Bronchial epithelial cell (primary cell): ENCODE results near the gene RAMP3. TPM values are rescaled to one million over a fixed set of nuclear protein-coding genes. Genes with fewer than 3 reads are reported as not detected.
A peak's percentile ranks its signal among the peaks of the same experiment; 100 is the strongest.
"Not testable (repeated sequence)": the region's sequence is repeated elsewhere in the genome, so short reads cannot be mapped to it uniquely, and the experiment has no call there.

Source experiments
- DNase-seq: peaks from one replicate; pipeline ENCODE4 v3.0.0-alpha.2; 2010; ENCODE audit warnings: low read depth
- FAIRE-seq: peaks from 2 replicates; lab custom pipeline; 2011; peaks lifted over from hg19 to GRCh38; lab: Jason Lieb, UNC
- H3K27me3 ChIP-seq: 2 replicates; pipeline ENCODE4 v1.5.1; 2011; ENCODE audit warnings: low read length; ENCODE audit not compliant: control insufficient read depth, insufficient read depth
- H3K36me3 ChIP-seq: 2 replicates; pipeline ENCODE4 v1.5.1; 2011; ENCODE audit warnings: low read length; ENCODE audit not compliant: control insufficient read depth, insufficient read depth
- H3K4me3 ChIP-seq: 2 replicates; pipeline ENCODE4 v1.5.1; 2011; ENCODE audit warnings: mild to moderate bottlenecking, low read depth, low read length, control low read depth
- total RNA-seq: library from RNA; depleted of rRNA; stranded (reverse); fragments of >200 nt; gene quantifications from 2 replicates; pipeline ENCODE4 v1.2.1, GENCODE V29; 2014
- TF ChIP-seq, protein P1 (sequence below): IDR thresholded peaks from 2 replicates; pipeline ENCODE4 v1.5.1; 2011; ENCODE audit warnings: mild to moderate bottlenecking, moderate library complexity, low read length, control low read depth, inconsistent platforms; ENCODE audit not compliant: insufficient read depth, severe bottlenecking

RAMP3 gene
- total RNA-seq, 1 donor from 2014 or later: not detected

DNA sequence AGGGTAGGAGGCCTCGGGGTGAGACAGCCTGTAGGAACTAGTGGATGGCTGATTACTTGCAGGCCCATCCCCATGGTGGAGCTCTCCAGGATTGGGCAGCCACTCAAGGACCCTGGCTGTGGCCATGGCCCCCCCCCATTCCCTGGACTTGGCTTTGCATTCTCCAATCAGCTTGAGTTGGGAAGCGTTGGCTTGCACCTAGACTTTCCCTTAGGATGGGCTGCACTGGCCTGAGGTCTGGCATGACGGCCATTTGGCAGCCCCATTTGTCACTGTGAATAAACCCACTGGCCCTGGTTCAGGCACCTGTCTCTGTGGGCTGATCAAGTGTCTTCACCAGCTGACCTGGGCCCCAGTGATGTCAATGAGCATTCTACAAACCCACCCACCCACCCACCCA lies 41.4 kb downstream of the RAMP3 start:
- H3K27me3 ChIP-seq: peaks cover 4% of the 10 kb centered on the region
- DNase-seq (no peak), FAIRE-seq (no peak)
- H3K4me3 ChIP-seq: no peak overlapping the region
- TF ChIP-seq, protein P1, sequence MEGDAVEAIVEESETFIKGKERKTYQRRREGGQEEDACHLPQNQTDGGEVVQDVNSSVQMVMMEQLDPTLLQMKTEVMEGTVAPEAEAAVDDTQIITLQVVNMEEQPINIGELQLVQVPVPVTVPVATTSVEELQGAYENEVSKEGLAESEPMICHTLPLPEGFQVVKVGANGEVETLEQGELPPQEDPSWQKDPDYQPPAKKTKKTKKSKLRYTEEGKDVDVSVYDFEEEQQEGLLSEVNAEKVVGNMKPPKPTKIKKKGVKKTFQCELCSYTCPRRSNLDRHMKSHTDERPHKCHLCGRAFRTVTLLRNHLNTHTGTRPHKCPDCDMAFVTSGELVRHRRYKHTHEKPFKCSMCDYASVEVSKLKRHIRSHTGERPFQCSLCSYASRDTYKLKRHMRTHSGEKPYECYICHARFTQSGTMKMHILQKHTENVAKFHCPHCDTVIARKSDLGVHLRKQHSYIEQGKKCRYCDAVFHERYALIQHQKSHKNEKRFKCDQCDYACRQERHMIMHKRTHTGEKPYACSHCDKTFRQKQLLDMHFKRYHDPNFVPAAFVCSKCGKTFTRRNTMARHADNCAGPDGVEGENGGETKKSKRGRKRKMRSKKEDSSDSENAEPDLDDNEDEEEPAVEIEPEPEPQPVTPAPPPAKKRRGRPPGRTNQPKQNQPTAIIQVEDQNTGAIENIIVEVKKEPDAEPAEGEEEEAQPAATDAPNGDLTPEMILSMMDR: no peak
- no peaks in the 10 kb centered on the region for H3K36me3 ChIP-seq

GRCh38 chr7:45199506-45199905 lies 41.9 kb downstream of the RAMP3 start:
- H3K4me3 ChIP-seq: no peak overlapping the region
- peak; percentile 52 for FAIRE-seq
- H3K27me3 ChIP-seq: peaks cover 4% of the 10 kb centered on the region
- TF ChIP-seq, protein P1: no peak
- H3K36me3 ChIP-seq: no peaks in the 10 kb centered on the region
- DNase-seq: no peak

DNA sequence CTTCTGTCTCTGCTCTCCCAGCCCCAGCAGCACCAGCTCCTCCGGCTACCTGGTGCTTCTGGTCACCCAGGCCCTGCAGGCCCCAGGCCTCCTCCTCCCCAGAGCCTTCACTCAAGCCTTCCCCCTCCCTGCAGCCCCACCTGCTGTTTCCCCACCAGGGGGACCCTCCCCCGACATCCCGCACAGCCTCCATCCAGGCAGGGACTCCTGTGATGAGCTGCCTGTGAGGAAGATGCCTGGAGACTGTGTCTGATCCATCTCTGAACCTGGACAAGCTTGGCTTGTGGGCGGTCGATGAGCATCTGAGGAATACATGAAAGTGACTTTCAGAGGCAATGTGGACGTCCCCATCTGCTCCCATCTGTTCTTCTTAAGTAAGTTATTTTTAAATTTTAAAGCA lies 45.0 kb downstream of the RAMP3 start:
- FAIRE-seq (no peak), DNase-seq (no peak)
- Histone ChIP-seq H3K4me3 (no peak overlapping the region), H3K27me3 (peaks cover 2% of the 10 kb centered on the region), H3K36me3 (no peaks in the 10 kb centered on the region)
- TF ChIP-seq, protein P1: no peak

DNA sequence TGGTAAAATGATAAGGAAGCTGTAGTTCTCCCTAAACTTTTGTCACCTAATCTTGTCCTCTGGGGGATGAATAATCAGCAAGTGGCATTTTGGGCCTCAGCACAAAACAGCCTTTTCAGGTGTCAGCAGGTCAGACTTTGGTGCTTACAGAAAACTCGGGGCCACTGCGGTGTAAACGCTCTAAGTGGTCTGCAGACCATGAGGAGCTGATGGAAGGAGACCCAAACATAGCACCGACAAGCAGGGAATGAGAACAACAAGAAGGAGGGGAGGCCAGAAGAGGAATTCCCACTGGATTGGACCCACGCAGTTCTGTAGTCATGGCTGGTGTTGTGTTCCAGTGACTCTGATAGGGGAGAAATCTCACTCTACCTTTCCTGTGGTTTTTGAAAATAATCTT lies 45.4 kb downstream of the RAMP3 start:
- H3K27me3 ChIP-seq: peaks cover 2% of the 10 kb centered on the region
- no peak overlapping the region for H3K4me3 ChIP-seq
- TF ChIP-seq, protein P1: no peak
- H3K36me3 ChIP-seq: no peaks in the 10 kb centered on the region
- DNase-seq: no peak
- FAIRE-seq: no peak

GRCh38 chr7:45203459-45203858 lies 45.9 kb downstream of the RAMP3 start:
- no peak for FAIRE-seq
- TF ChIP-seq, protein P1: no peak
- H3K4me3 ChIP-seq: no peak overlapping the region
- no peak for DNase-seq
- no peaks in the 10 kb centered on the region for H3K36me3 ChIP-seq
- peaks cover 2% of the 10 kb centered on the region for H3K27me3 ChIP-seq

DNA sequence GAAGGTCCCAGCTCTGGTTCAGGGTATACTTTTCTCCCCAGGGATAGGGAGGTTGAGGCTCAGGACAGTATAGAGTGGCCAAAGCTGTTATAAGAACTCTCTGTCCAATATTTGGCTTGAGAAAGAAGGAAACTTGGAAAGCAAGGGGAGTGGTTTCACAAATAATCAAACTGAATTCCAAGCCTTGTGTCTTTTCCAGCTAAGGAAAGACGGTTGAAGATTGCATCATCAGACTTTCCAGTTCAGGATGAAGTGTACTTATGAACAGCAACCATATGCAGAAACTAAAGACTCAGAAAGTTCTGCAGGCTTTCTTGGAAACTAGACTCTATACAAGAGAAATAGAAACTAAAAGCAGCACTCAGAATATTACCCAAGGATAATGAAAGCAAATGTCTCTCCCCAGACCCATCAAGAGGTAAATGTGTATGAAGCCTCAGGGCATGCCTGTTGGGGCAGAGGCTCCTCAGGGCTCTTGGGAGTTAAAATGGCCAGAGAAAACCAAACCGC lies 46.4 kb downstream of the RAMP3 start:
- FAIRE-seq: no peak
- peaks cover 2% of the 10 kb centered on the region for H3K27me3 ChIP-seq

DNA sequence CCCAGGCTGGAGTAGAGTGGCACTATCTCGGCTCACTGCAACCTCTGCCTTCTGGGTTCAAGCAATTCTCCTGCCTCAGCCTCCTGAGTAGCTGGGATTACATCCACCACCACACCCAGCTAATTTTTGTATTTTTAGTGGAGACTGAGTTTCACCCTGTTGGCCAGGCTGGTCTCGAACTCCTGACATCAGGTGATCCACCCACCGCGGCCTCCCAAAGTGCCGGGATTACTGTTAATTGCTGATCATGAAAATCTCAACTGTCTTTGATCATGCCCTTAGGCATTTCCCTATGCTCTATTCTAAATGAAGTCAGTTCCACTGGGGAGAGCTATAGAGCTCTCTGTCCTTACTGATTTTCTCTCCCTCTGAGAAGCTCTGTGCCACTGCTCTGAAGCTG lies 48.7 kb downstream of the RAMP3 start:
- H3K27me3 ChIP-seq, H3K36me3 ChIP-seq, DNase-seq, FAIRE-seq, H3K4me3 ChIP-seq: not testable (repeated sequence)

More for the DNA sequence above, 46.4 kb downstream of the RAMP3 start:
- no peak overlapping the region for H3K4me3 ChIP-seq
- H3K36me3 ChIP-seq: no peaks in the 10 kb centered on the region
- TF ChIP-seq, protein P1: no peak
- DNase-seq: peak; percentile 16

DNA sequence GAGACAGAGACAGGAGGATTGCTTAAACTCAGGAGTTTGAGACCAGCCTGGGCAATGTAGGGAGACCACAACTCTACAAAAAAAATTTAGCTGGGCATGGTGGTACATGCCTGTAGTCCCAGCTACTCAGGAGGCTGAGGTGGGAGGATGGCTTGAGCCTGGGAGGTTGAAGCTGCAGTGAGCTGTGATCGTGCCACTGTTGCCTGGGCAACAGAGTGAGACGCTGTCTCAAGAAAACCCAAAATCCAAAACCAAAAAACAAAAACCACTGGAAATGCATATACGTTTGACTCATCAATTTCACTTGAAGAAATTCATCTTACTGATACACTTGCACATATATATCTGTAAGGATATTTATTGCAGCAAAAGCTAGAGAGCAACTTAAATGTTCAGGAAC lies 52.3 kb downstream of the RAMP3 start:
- not testable (repeated sequence) for H3K4me3 ChIP-seq, DNase-seq, FAIRE-seq, H3K36me3 ChIP-seq, H3K27me3 ChIP-seq
